HFFc6 (cell line): ENCODE measurements around the gene NEGR1. TPM values are rescaled to one million over a fixed set of nuclear protein-coding genes. Genes with fewer than 3 reads are reported as not detected.

Experiments used
- DNase-seq: peaks from one replicate; pipeline ENCODE4 v3.0.0-alpha.2; 2018
- H3K27ac Mint-ChIP-seq: 2 replicates; pipeline ENCODE4 v1.8.0; 2020; ENCODE audit warnings: mild to moderate bottlenecking, mixed read lengths
- H3K27me3 Mint-ChIP-seq: 2 replicates; pipeline ENCODE4 v1.8.0; 2021; ENCODE audit warnings: mild to moderate bottlenecking, moderate library complexity, mixed read lengths; ENCODE audit not compliant: insufficient read depth
- H3K36me3 Mint-ChIP-seq: 2 replicates; pipeline ENCODE4 v1.8.0; 2021; ENCODE audit warnings: low read depth, mixed read lengths
- H3K4me1 Mint-ChIP-seq: 2 replicates; pipeline ENCODE4 v1.8.0; 2020; ENCODE audit warnings: low read depth, mixed read lengths
- H3K4me3 Mint-ChIP-seq: 2 replicates; pipeline ENCODE4 v1.8.0; 2020; ENCODE audit warnings: mild to moderate bottlenecking, moderate library complexity, mixed read lengths
- H3K9me3 Mint-ChIP-seq: 2 replicates; pipeline ENCODE4 v1.8.0; 2020; ENCODE audit warnings: mild to moderate bottlenecking, mixed read lengths
- total RNA-seq, 6 experiments: library from RNA; stranded (reverse); fragmentation: NEBNext Ultra II Directional; extraction: Animal tissue kit (Norgen Biotek cat#: 25700); gene quantifications; 2 replicates in 1 of 6; 3 replicates in 5 of 6; pipeline ENCODE4 v1.2.3, GENCODE V29; 2021
- TF ChIP-seq, protein P1 (sequence below): fragments of 200-600 bp; sonication (generic); IDR thresholded peaks from 2 replicates; pipeline ENCODE4 v1.5.0; 2021; ENCODE audit warnings: antibody characterized with exemption, mild to moderate bottlenecking

NEGR1 gene
- total RNA-seq, 6 experiments from 2014 or later, result 52.8 to 67.6 (median 64.6) TPM

DNA sequence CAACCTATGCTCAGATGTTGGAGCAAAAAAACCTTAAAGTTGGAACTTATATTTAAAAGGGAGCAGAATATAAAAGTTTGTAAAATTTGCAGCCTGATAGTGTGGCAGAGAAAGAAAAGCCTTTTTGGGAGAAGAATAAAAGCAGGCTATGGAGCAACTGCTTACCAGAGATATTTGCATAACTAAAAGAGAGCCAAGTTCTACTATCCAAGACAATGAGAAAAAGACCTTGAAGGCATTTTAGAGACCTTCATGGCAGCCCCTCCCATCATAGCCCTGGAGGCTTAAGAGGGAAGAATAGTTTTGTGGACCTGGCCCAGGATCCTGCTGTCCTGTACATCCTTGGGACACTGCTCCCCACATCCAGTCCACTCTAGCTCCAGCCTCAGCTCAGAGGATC lies 889.0 kb downstream of the NEGR1 start:
- no peak overlapping the region for H3K4me3 Mint-ChIP-seq
- peaks cover 5% of the 10 kb centered on the region; the same call in 1 of the 2 replicates for H3K9me3 Mint-ChIP-seq
- no peak for DNase-seq
- no peaks in the 10 kb centered on the region for H3K36me3 Mint-ChIP-seq
- no peaks in the 10 kb centered on the region for H3K27me3 Mint-ChIP-seq
- no peak overlapping the region for H3K27ac Mint-ChIP-seq
- TF ChIP-seq, protein P1, sequence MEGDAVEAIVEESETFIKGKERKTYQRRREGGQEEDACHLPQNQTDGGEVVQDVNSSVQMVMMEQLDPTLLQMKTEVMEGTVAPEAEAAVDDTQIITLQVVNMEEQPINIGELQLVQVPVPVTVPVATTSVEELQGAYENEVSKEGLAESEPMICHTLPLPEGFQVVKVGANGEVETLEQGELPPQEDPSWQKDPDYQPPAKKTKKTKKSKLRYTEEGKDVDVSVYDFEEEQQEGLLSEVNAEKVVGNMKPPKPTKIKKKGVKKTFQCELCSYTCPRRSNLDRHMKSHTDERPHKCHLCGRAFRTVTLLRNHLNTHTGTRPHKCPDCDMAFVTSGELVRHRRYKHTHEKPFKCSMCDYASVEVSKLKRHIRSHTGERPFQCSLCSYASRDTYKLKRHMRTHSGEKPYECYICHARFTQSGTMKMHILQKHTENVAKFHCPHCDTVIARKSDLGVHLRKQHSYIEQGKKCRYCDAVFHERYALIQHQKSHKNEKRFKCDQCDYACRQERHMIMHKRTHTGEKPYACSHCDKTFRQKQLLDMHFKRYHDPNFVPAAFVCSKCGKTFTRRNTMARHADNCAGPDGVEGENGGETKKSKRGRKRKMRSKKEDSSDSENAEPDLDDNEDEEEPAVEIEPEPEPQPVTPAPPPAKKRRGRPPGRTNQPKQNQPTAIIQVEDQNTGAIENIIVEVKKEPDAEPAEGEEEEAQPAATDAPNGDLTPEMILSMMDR, result no peak
- H3K4me1 Mint-ChIP-seq, result no peaks in the 10 kb centered on the region

DNA sequence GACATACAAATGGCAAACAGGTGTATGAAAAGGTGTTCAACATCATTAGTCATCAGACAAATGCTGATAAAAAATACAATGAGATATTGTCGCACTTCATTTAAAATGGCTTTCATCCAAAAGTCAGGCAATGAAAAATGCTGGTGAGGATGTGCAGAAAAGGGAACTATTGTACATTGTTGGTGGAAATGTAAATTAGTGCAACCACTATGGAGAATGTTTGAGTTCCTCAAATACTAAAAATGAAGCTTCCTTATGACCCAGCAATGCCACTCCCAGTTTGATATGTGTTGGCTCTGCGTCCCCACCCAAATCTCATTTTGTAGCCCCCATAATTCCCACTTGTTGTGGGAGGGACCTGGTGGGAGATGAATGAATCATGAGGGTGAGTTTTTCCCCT lies 891.8 kb downstream of the NEGR1 start:
- no peak overlapping the region for H3K4me3 Mint-ChIP-seq
- no peaks in the 10 kb centered on the region; the same call in 1 of the 2 replicates for H3K27me3 Mint-ChIP-seq
- TF ChIP-seq, protein P1, result no peak
- peaks cover 7% of the 10 kb centered on the region; the same call in 1 of the 2 replicates for H3K9me3 Mint-ChIP-seq
- no peak for DNase-seq
- no peak overlapping the region for H3K27ac Mint-ChIP-seq
- H3K36me3 Mint-ChIP-seq, result no peaks in the 10 kb centered on the region
- H3K4me1 Mint-ChIP-seq, result no peaks in the 10 kb centered on the region

DNA sequence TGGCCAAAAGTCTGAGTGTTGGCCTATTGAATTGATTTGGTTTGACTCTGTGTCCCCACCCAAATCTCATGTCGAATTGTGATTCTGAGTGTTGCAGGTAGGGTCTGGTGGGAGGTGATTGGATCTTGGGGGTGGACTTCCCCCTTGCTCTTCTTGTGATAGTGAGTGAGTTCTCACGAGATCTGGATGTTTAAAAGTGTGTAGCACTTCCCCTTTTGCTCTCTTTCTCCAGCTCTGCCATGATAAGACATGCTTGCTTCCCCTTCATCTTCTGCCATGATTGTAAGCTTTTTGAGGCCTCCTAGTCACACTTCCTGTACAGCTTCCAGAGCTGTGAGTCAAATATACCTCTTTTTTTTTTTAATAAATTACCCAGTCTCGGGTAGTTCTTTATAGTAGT lies 904.5 kb downstream of the NEGR1 start:
- no peak for DNase-seq
- H3K4me1 Mint-ChIP-seq, result 0 out of 2 replicates have a peak, but pooled peaks cover 5% of the 10 kb centered on the region
- no peak overlapping the region for H3K4me3 Mint-ChIP-seq
- H3K27me3 Mint-ChIP-seq, result no peaks in the 10 kb centered on the region
- TF ChIP-seq, protein P1, result no peak
- H3K36me3 Mint-ChIP-seq, result no peaks in the 10 kb centered on the region
- no peaks in the 10 kb centered on the region for H3K9me3 Mint-ChIP-seq
- no peak overlapping the region for H3K27ac Mint-ChIP-seq

DNA sequence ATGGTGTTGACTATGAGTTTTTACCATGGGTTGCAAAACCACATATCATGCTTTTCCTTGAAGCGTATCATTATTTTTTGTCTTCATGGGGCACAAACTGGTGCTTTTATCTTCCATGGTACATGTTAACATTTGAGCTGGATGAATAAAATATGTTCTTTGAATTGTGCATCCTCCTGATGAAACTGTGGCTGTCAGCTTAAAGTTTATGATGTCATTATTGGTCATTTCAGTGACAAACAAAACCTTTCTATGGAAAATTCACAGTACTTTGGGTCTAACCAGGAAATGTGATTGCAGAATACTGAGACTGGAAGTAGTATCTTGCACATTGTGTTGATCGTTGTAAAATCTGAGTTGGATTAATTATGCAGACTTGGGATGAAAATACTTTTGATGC lies 909.8 kb downstream of the NEGR1 start:
- no peak overlapping the region for H3K27ac Mint-ChIP-seq
- TF ChIP-seq, protein P1, result no peak
- DNase-seq, result no peak
- H3K4me1 Mint-ChIP-seq, result no peaks in the 10 kb centered on the region
- H3K27me3 Mint-ChIP-seq, result no peaks in the 10 kb centered on the region
- no peaks in the 10 kb centered on the region for H3K9me3 Mint-ChIP-seq
- no peaks in the 10 kb centered on the region for H3K36me3 Mint-ChIP-seq
- no peak overlapping the region for H3K4me3 Mint-ChIP-seq

DNA sequence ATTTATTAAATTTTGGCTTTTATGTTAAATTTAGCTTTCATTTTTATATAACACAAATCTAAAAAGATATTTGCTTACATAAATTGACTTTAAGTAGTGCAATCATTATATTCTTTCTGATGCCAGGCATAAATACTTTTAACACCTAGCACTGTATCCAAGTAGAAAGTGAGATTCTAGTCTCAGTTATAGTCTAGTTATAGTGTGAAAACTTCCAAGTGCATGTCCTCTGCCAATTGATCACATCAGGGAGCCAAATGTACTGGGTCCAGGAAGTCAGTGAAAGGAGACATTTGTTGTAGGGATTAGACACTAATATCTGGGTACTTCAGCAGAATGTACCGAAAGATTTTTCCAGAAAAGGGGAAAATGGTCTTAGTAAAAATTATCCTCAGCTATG lies 910.8 kb downstream of the NEGR1 start:
- TF ChIP-seq, protein P1, result no peak
- H3K27ac Mint-ChIP-seq, result no peak overlapping the region
- no peaks in the 10 kb centered on the region for H3K9me3 Mint-ChIP-seq
- H3K4me3 Mint-ChIP-seq, result no peak overlapping the region
- no peaks in the 10 kb centered on the region for H3K36me3 Mint-ChIP-seq
- no peaks in the 10 kb centered on the region for H3K4me1 Mint-ChIP-seq
- no peak for DNase-seq
- no peaks in the 10 kb centered on the region for H3K27me3 Mint-ChIP-seq

DNA sequence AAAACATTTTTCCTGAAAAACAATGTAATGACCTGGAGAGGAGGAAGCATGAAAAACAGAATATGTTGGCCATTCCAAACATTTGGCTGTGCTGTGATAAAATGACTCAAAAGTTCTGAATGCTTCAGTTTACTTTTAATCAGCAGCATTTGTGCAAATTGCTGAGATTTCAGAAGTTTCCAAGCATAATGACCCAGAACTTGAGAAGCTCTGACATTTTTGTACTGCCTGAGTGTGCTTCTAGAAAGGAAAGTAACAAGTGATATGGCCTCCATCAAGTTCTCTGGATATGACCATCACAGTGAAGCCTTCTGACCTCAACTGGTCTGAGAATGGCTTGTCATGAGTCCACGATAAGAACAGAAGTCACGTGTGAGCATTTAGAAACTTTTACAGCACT lies 918.1 kb downstream of the NEGR1 start:
- no peak overlapping the region; the same call in 1 of the 2 replicates for H3K27ac Mint-ChIP-seq
- no peaks in the 10 kb centered on the region for H3K36me3 Mint-ChIP-seq
- peaks cover 25% of the 10 kb centered on the region for H3K4me1 Mint-ChIP-seq
- no peak for DNase-seq
- H3K9me3 Mint-ChIP-seq, result no peaks in the 10 kb centered on the region
- no peaks in the 10 kb centered on the region for H3K27me3 Mint-ChIP-seq
- TF ChIP-seq, protein P1, result no peak
- H3K4me3 Mint-ChIP-seq, result no peak overlapping the region
